IMR-90 (cell line): ENCODE data around the gene RAPGEF1. TPM values are rescaled to one million over a fixed set of nuclear protein-coding genes. Genes with fewer than 3 reads are reported as not detected.

Experiments used
- ATAC-seq: fragments of 200-7000 bp; cut with Tn5 transposase; 2 replicates; pipeline ENCODE4 v1.9.1; 2020; ENCODE audit warnings: low read depth, mild to moderate bottlenecking, moderate library complexity
- BruUV-seq: library from RNA; stranded (reverse); fragments of 400-500 nt; replicated peaks from 2 replicates; lab custom pipeline; 2021; lab: Mats Ljungman, UMichigan
- CTCF ChIA-PET: fragments of 300-600 bp; formaldehyde crosslinking; extraction: SDS; loops from one replicate; lab custom pipeline; 2021; ENCODE audit warnings: antibody characterized with exemption; lab: Yijun Ruan, JAX
- POLR2A ChIA-PET: fragments of 300-600 bp; sonication (Branson Sonifier 250); formaldehyde crosslinking; loops from one replicate; lab custom pipeline; 2022; ENCODE audit warnings: antibody characterized with exemption; ENCODE audit not compliant: unreplicated experiment; lab: Charles Lee
- DNase-seq: peaks from one replicate; pipeline ENCODE4 v3.0.0; 2013
- H2AFZ ChIP-seq: replicated peaks from 2 replicates; pipeline ENCODE3; 2013; ENCODE audit warnings: low read length, mild to moderate bottlenecking; ENCODE audit not compliant: poor library complexity
- H2AK5ac ChIP-seq: 2 replicates; pipeline ENCODE4 v1.6.1; 2013; ENCODE audit warnings: low read depth, low read length, inconsistent platforms
- H2AK9ac ChIP-seq: replicated peaks from 2 replicates; pipeline ENCODE3; 2013; ENCODE audit warnings: mild to moderate bottlenecking, low read depth, low read length, moderate library complexity; ENCODE audit not compliant: poor library complexity
- H2BK120ac ChIP-seq: 2 replicates; pipeline ENCODE4 v1.6.1; 2013; ENCODE audit warnings: low read depth, low read length, inconsistent platforms
- H2BK15ac ChIP-seq: 3 replicates; pipeline ENCODE4 v1.6.1; 2013; ENCODE audit warnings: low read depth, low read length, inconsistent platforms
- H2BK20ac ChIP-seq: 2 replicates; pipeline ENCODE4 v1.6.1; 2013; ENCODE audit warnings: low read depth, mild to moderate bottlenecking, inconsistent platforms, low read length, moderate library complexity
- H2BK5ac ChIP-seq: 2 replicates; pipeline ENCODE4 v1.6.1; 2013; ENCODE audit warnings: mild to moderate bottlenecking, low read depth, low read length, inconsistent platforms; ENCODE audit not compliant: poor library complexity, severe bottlenecking
- H3K14ac ChIP-seq: replicated peaks from 2 replicates; pipeline ENCODE4 v1.6.1; 2013; ENCODE audit warnings: low read depth, low read length, inconsistent platforms
- H3K18ac ChIP-seq: 2 replicates; pipeline ENCODE4 v1.6.1; 2013; ENCODE audit warnings: low read depth, low read length, control low read depth
- H3K23ac ChIP-seq: 2 replicates; pipeline ENCODE4 v1.6.1; 2013; ENCODE audit warnings: low read depth, low read length, inconsistent platforms
- H3K27ac ChIP-seq: 2 replicates; pipeline ENCODE4 v1.5.1; 2013; ENCODE audit warnings: mild to moderate bottlenecking, control low read depth, low read length; ENCODE audit not compliant: insufficient read depth
- H3K27me3 ChIP-seq: 2 replicates; pipeline ENCODE4 v1.6.1; 2013; ENCODE audit warnings: low read length; ENCODE audit not compliant: control insufficient read depth, insufficient read depth
- H3K36me3 ChIP-seq: 2 replicates; pipeline ENCODE4 v1.6.1; 2013; ENCODE audit warnings: low read length, mixed read lengths; ENCODE audit not compliant: control insufficient read depth, insufficient read depth
- H3K4ac ChIP-seq: 2 replicates; pipeline ENCODE4 v1.6.1; 2013; ENCODE audit warnings: low read depth, low read length, inconsistent platforms
- H3K4me1 ChIP-seq: 2 replicates; pipeline ENCODE4 v1.6.1; 2013; ENCODE audit warnings: low read length, mixed read lengths; ENCODE audit not compliant: control insufficient read depth, insufficient read depth
- H3K4me2 ChIP-seq: 2 replicates; pipeline ENCODE4 v1.6.1; 2013; ENCODE audit warnings: low read depth, mild to moderate bottlenecking, control low read depth, low read length, moderate library complexity
- H3K4me3 ChIP-seq: 2 replicates; pipeline ENCODE4 v1.5.1; 2013; ENCODE audit warnings: low read depth, mild to moderate bottlenecking, control low read depth, low read length, moderate library complexity; ENCODE audit not compliant: insufficient read depth
- H3K56ac ChIP-seq: 2 replicates; pipeline ENCODE4 v1.6.1; 2013; ENCODE audit warnings: low read length, inconsistent platforms; ENCODE audit not compliant: insufficient read depth; ENCODE audit errors: extremely low read depth
- H3K79me1 ChIP-seq, 2 experiments: 2 replicates each; pipeline ENCODE4 v1.6.1; 2013; ENCODE audit warnings: low read length in 2 of 2, inconsistent platforms in 1 of 2, low read depth in 1 of 2
- H3K9ac ChIP-seq: 2 replicates; pipeline ENCODE4 v1.6.1; 2013; ENCODE audit warnings: low read depth, low read length, control low read depth
- H3K9me1 ChIP-seq: 2 replicates; pipeline ENCODE4 v1.6.1; 2013; ENCODE audit warnings: low read length, inconsistent platforms; ENCODE audit not compliant: insufficient read depth
- H3K9me3 ChIP-seq: 2 replicates; pipeline ENCODE4 v1.6.1; 2013; ENCODE audit warnings: low read length; ENCODE audit not compliant: control insufficient read depth, insufficient read depth
- H4K20me1 ChIP-seq: 2 replicates; pipeline ENCODE4 v1.6.1; 2013; ENCODE audit warnings: low read length, inconsistent platforms; ENCODE audit not compliant: insufficient read depth
- H4K5ac ChIP-seq: 2 replicates; pipeline ENCODE4 v1.6.1; 2013; ENCODE audit warnings: mild to moderate bottlenecking, low read depth, low read length, control low read depth
- H4K8ac ChIP-seq, 2 experiments: 2 replicates each; pipeline ENCODE4 v1.6.1; 2013; ENCODE audit warnings: low read depth in 2 of 2, low read length in 2 of 2, control low read depth in 1 of 2, inconsistent platforms in 1 of 2
- H4K91ac ChIP-seq: 2 replicates; pipeline ENCODE4 v1.6.1; 2013; ENCODE audit warnings: low read depth, low read length, inconsistent platforms; ENCODE audit not compliant: insufficient read depth
- BHLHE40 ChIP-seq: fragments of 150-350 bp; IDR thresholded peaks from 2 replicates; pipeline ENCODE4 v1.6.1; 2016; ENCODE audit warnings: mild to moderate bottlenecking, low read depth, low read length
- FOS ChIP-seq: fragments of 150-350 bp; IDR thresholded peaks from 2 replicates; pipeline ENCODE4 v1.6.1; 2016; ENCODE audit warnings: low read depth, low read length
- MAFK ChIP-seq: IDR thresholded peaks from 2 replicates; pipeline ENCODE4 v1.6.1; 2012; ENCODE audit warnings: low read depth, low read length, improper control_type of control experiment
- MAZ ChIP-seq: IDR thresholded peaks from 2 replicates; pipeline ENCODE4 v1.6.1; 2012; ENCODE audit warnings: low read depth, mild to moderate bottlenecking, low read length, improper control_type of control experiment, moderate library complexity, borderline replicate concordance
- MXI1 ChIP-seq: IDR thresholded peaks from 2 replicates; pipeline ENCODE4 v1.6.1; 2012; ENCODE audit warnings: low read depth, mild to moderate bottlenecking, low read length, moderate library complexity, borderline replicate concordance
- NFE2L2 ChIP-seq: fragments of 150-350 bp; IDR thresholded peaks from 2 replicates; pipeline ENCODE4 v1.6.1; 2016; ENCODE audit warnings: low read depth, mild to moderate bottlenecking, low read length
- POLR2A ChIP-seq: IDR thresholded peaks from 2 replicates; pipeline ENCODE4 v1.6.1; 2012; ENCODE audit warnings: mild to moderate bottlenecking, low read depth, low read length
- RFX5 ChIP-seq: IDR thresholded peaks from 2 replicates; pipeline ENCODE4 v1.8.0; 2012; ENCODE audit warnings: low read depth, mild to moderate bottlenecking, low read length, moderate library complexity
- WGBS, 2 experiments: methylation state at CpG; one replicate each; pipeline versions ENCODE4 v1.1.5 to v1.1.7; 2013; ENCODE audit warnings: missing lambda C conversion rate in 2 of 2; ENCODE audit not compliant: insufficient read length in 1 of 2; ENCODE audit errors: extremely low coverage in 2 of 2; 5-methylcytosine and 5-hydroxymethylcytosine counted together
- dilution Hi-C: fragments of 300-500 bp; cut with HindIII; formaldehyde crosslinking; loops from one replicate; pipeline ENCODE4 v1.14.3; 2018; ENCODE audit warnings: low sequenced_read_pairs; ENCODE audit not compliant: unreplicated experiment
- in situ Hi-C: fragments of 300-500 bp; cut with MboI; formaldehyde crosslinking; loops from 3 replicates; pipeline ENCODE4 v1.14.3; 2019; ENCODE audit warnings: low sequenced_read_pairs, inconsistent platforms, mixed read lengths
- intact Hi-C: fragments of 100-400 bp; cut with micrococcal nuclease; formaldehyde crosslinking; loops from 2 replicates; pipeline ENCODE4 v1.10.0; 2022
- polyA plus RNA-seq, 3 experiments: library from polyadenylated mRNA; depleted of rRNA; stranded (reverse); fragments of >200 nt; gene quantifications; 2 replicates each; pipeline ENCODE4 v1.2.3, GENCODE V29; 2012; ENCODE audit warnings: low replicate concordance in 1 of 3
- total RNA-seq: library from RNA; depleted of rRNA; stranded (reverse); fragments of >200 nt; gene quantifications from 2 replicates; pipeline ENCODE4 v1.2.3, GENCODE V29; 2012
- TF ChIP-seq, protein P1 (sequence below): fragments of 150-350 bp; IDR thresholded peaks from 2 replicates; pipeline ENCODE4 v1.6.1; 2016; ENCODE audit warnings: low read depth, mild to moderate bottlenecking, low read length, moderate library complexity, borderline replicate concordance
- TF ChIP-seq, protein P2 (sequence below): fragments of 150-350 bp; IDR thresholded peaks from 2 replicates; pipeline ENCODE4 v1.6.1; 2017; ENCODE audit warnings: mild to moderate bottlenecking, antibody characterized with exemption, low read length, low read depth

The RAPGEF1 gene
- total and polyA plus RNA-seq, 2 of the 4 experiments (the other 2 are of a cell fraction): 13.1 to 22.3 TPM

GRCh38 chr9:131671133-131671520 lies 68.7 kb downstream of the RAPGEF1 start:
- ChIA-PET POLR2A (no interaction called here), CTCF (no interaction called here)
- in situ Hi-C loops (no loop called here), dilution Hi-C loops (no loop called here), intact Hi-C loops (no loop called here)
- H3K4me2 ChIP-seq: no peak overlapping the region
- no peaks in the 10 kb centered on the region for H3K27me3 ChIP-seq
- no peak overlapping the region for H3K27ac ChIP-seq
- no peak for ATAC-seq
- H4K20me1 ChIP-seq: peaks cover 81% of the 10 kb centered on the region
- no peak overlapping the region for H4K91ac ChIP-seq
- H3K9me3 ChIP-seq: no peaks in the 10 kb centered on the region
- TF ChIP-seq RFX5 (no peak), MXI1 (no peak), FOS (no peak), NFE2L2 (no peak), POLR2A (no peak), MAFK (no peak), BHLHE40 (no peak), MAZ (no peak)
- TF ChIP-seq, protein P1, sequence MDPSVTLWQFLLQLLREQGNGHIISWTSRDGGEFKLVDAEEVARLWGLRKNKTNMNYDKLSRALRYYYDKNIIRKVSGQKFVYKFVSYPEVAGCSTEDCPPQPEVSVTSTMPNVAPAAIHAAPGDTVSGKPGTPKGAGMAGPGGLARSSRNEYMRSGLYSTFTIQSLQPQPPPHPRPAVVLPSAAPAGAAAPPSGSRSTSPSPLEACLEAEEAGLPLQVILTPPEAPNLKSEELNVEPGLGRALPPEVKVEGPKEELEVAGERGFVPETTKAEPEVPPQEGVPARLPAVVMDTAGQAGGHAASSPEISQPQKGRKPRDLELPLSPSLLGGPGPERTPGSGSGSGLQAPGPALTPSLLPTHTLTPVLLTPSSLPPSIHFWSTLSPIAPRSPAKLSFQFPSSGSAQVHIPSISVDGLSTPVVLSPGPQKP: no peak
- TF ChIP-seq, protein P2, sequence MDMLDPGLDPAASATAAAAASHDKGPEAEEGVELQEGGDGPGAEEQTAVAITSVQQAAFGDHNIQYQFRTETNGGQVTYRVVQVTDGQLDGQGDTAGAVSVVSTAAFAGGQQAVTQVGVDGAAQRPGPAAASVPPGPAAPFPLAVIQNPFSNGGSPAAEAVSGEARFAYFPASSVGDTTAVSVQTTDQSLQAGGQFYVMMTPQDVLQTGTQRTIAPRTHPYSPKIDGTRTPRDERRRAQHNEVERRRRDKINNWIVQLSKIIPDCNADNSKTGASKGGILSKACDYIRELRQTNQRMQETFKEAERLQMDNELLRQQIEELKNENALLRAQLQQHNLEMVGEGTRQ: no peak
- H2BK120ac ChIP-seq: no peak overlapping the region
- H3K4me3 ChIP-seq: no peak overlapping the region
- no peak overlapping the region for H2BK15ac ChIP-seq
- peak overlapping the region; percentile 24; the same call in 1 of the 2 replicates for H2AK5ac ChIP-seq
- H3K4ac ChIP-seq: no peak overlapping the region
- DNase-seq: no peak
- peak overlapping the region; percentile 21; the same call in 1 of the 2 replicates for H3K14ac ChIP-seq
- no peak overlapping the region for H3K56ac ChIP-seq
- BruUV-seq: no TSS peak
- no peak overlapping the region for H2BK5ac ChIP-seq
- H2BK20ac ChIP-seq: no peak overlapping the region
- no peak overlapping the region for H4K5ac ChIP-seq
- no peak overlapping the region for H3K23ac ChIP-seq
- H3K4me1 ChIP-seq: peaks cover 23% of the 10 kb centered on the region
- WGBS, 2 experiments: 93% methylated on average over 3 of the region's 9 CpGs; no CpG with 5 or more reads in 1 of the 2 experiments
- H3K36me3 ChIP-seq: no peaks in the 10 kb centered on the region
- H3K18ac ChIP-seq: no peak overlapping the region
- H3K9ac ChIP-seq: no peak overlapping the region
- H3K79me1 ChIP-seq: peaks cover 48 to 96% of the 10 kb centered on the region in 2 experiments
- peaks cover 47% of the 10 kb centered on the region for H3K9me1 ChIP-seq
- no peak overlapping the region for H2AFZ ChIP-seq
- no peak overlapping the region for H4K8ac ChIP-seq
- H2AK9ac ChIP-seq: no peak overlapping the region
